Measurements from ENCODE around the gene ALOX15. TPM values are rescaled to one million over a fixed set of nuclear protein-coding genes. Genes with fewer than 3 reads are reported as not detected.
"Not testable (repeated sequence)": the region's sequence is repeated elsewhere in the genome, so short reads cannot be mapped to it uniquely, and the experiment has no call there.

Gene ALOX15
- total RNA-seq, 1 donor from 2014 or later: 1.7 TPM

DNA sequence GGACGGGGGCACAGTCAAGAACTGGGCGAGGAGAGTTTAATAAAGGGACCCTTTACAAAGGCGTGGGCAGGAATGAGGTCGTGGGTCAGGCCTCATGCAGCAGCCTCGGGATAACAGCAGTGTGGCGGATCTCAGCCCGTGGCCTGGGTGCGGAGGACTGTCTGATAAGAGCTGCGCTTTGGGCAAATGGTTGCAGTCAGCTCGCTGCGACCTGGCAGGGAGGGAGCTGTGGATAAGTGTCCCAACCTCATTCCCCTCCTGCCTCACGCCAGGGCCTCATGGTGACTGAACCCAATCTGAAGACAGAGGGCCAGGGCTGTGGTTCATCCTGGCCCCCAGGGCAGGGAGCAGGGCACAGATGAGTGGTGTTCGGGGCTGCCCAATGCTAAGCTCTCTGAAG lies 43.5 kb downstream of the ALOX15 start:
- intact Hi-C loops (cut with DNase I): no loop called here
- TF ChIP-seq, protein P1, sequence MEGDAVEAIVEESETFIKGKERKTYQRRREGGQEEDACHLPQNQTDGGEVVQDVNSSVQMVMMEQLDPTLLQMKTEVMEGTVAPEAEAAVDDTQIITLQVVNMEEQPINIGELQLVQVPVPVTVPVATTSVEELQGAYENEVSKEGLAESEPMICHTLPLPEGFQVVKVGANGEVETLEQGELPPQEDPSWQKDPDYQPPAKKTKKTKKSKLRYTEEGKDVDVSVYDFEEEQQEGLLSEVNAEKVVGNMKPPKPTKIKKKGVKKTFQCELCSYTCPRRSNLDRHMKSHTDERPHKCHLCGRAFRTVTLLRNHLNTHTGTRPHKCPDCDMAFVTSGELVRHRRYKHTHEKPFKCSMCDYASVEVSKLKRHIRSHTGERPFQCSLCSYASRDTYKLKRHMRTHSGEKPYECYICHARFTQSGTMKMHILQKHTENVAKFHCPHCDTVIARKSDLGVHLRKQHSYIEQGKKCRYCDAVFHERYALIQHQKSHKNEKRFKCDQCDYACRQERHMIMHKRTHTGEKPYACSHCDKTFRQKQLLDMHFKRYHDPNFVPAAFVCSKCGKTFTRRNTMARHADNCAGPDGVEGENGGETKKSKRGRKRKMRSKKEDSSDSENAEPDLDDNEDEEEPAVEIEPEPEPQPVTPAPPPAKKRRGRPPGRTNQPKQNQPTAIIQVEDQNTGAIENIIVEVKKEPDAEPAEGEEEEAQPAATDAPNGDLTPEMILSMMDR (IDR thresholded peaks at IDR 0.05): no peak
- Histone ChIP-seq H3K9me3 (no peaks in the 10 kb centered on the region), H3K27me3 (no peaks in the 10 kb centered on the region), H3K36me3 (no peaks in the 10 kb centered on the region), H3K27ac (peak overlapping the region; percentile 73), H3K4me3 (no peak overlapping the region), H3K4me1 (peaks cover 14% of the 10 kb centered on the region)
- no peak for ATAC-seq
- no peak for DNase-seq

DNA sequence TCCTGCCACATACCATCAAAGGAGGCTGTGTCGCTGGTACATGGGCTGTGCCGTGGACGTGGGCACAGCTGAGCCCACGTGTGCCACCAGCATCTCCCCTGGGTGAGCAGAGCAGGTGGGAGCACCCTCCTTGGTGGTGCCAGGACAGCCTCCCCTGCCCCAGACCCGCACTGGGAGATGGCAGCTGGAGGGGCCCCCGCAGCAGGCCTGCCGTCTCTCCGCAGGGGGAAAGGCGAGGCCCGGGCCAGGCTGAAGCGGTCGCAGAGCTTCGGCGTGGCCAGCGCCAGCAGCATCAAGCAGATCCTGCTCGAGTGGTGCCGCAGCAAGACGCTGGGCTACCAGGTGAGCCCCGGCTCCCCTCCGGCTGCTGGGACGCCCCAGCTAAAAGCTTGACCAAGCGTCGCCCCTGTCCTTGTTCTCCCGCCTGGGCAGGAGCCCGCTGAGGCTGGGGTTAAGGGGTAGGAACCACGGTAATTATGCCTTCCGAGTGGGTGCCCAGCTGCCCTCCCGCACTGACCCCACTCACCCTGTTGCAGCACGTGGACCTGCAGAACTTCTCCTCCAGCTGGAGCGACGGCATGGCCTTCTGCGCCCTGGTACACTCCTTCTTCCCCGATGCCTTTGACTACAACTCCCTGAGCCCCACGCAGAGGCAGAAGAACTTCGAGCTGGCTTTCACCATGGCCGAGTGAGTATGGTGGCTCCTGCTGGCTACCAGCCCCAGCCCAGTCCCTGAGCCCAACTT lies 44.7 kb downstream of the ALOX15 start:
- ATAC-seq (no peak), DNase-seq (no peak)
- intact Hi-C loops (cut with DNase I): no loop called here
- TF ChIP-seq, protein P1 (IDR thresholded peaks at IDR 0.05): no peak
- Histone ChIP-seq H3K4me3 (no peak overlapping the region), H3K27ac (no peak overlapping the region), H3K9me3 (no peaks in the 10 kb centered on the region), H3K27me3 (no peaks in the 10 kb centered on the region), H3K36me3 (no peaks in the 10 kb centered on the region), H3K4me1 (peaks cover 14% of the 10 kb centered on the region)

DNA sequence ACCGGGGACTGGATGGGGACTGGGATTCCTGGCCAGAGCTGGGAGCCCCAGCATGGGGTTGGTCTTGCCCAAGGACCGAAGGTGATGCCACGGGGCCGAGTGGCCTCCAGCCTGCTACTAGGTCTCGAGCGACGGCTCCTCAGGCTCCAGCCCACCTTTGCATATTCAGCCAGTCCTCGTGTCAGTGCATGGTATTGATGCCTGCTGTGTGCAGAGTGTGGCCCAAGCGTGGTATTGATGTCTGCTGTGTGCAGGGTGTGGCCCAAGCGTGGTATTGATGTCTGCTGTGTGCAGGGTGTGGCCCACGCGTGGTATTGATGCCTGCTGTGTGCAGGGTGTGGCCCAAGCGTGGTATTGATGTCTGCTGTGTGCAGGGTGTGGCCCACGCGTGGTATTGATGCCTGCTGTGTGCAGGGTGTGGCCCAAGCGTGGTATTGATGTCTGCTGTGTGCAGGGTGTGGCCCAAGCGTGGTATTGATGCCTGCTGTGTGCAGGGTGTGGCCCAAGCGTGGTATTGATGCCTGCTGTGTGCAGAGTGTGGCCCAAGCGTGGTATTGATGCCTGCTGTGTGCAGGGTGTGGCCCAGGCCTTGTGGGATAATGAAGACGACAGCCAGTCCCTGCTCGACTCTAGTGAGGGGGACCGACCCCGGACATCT lies 45.7 kb downstream of the ALOX15 start:
- H3K36me3 ChIP-seq; intact Hi-C loops (cut with DNase I); H3K4me3 ChIP-seq; DNase-seq; H3K9me3 ChIP-seq; H3K27ac ChIP-seq; ATAC-seq; H3K27me3 ChIP-seq: not testable (repeated sequence)
- H3K4me1 ChIP-seq: peaks cover 22% of the 10 kb centered on the region

DNA sequence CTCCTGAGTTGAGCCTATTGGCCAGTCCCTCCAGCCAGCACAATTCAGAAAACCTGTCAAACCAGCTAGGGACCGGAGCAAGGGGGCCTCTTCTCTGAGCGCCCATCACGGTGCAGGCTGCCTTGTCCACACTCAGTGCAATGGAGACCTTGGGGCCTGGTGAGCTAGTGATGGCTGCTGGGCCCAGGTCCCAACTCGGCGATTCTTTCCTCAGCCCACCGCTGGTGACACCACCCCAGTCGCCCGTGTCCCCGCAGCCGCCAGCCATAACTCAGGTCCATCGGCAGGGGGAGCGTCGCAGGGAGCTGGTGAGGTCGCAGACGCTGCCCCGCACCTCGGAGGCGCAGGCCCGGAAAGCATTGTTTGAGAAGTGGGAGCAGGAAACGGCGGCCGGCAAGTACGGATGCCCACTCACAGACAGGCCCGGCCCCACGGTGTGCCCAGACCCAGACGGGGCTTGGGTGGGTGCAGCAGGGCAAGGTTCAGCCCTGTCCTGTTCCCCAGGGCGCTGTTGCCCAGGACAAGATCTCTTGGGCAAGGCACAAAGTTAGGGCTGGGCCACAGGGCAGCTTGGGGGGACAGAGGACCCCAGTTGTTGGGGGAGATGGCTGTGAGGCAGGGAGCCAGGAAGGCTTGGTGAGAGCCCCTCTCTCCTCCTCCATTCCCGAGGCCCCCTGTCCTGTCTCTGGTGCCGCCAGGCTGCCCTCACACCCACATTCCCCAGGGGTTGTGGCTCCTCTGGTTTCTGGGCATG lies 46.4 kb downstream of the ALOX15 start:
- Histone ChIP-seq H3K27me3 (no peaks in the 10 kb centered on the region), H3K4me1 (peaks cover 18% of the 10 kb centered on the region), H3K36me3 (no peaks in the 10 kb centered on the region), H3K9me3 (no peaks in the 10 kb centered on the region), H3K4me3 (peak overlapping the region; percentile 10), H3K27ac (no peak overlapping the region)
- DNase-seq (peak; percentile 81), ATAC-seq (peak; percentile 71)
- intact Hi-C loops (cut with DNase I): no loop called here
- TF ChIP-seq, protein P1 (IDR thresholded peaks at IDR 0.05): peak; percentile 50

DNA sequence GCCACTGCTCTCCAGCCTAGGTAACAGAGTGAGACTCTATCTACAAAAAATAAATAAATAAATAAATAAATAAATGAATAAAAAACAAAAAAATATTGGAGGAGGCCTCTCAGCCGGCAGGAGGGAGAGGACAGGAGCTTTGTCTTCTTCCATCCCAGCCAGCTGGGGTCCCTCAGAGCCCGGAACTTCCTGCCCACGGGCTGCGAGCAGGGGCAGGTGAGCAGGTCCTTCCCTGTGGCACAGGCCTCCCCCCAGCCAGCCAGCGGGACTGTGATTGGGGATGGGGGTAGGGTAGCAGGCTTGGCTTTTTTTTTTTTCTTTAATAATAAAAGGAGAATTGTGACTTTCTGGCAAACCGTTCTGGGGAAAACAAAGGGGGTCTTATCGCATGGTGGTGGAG lies 47.1 kb downstream of the ALOX15 start:
- Histone ChIP-seq H3K27me3 (no peaks in the 10 kb centered on the region), H3K36me3 (no peaks in the 10 kb centered on the region), H3K4me3 (no peak overlapping the region), H3K4me1 (peaks cover 18% of the 10 kb centered on the region), H3K9me3 (no peaks in the 10 kb centered on the region), H3K27ac (no peak overlapping the region)
- no peak for ATAC-seq
- TF ChIP-seq, protein P1 (IDR thresholded peaks at IDR 0.05): no peak
- intact Hi-C loops (cut with DNase I): no loop called here
- DNase-seq: no peak

DNA sequence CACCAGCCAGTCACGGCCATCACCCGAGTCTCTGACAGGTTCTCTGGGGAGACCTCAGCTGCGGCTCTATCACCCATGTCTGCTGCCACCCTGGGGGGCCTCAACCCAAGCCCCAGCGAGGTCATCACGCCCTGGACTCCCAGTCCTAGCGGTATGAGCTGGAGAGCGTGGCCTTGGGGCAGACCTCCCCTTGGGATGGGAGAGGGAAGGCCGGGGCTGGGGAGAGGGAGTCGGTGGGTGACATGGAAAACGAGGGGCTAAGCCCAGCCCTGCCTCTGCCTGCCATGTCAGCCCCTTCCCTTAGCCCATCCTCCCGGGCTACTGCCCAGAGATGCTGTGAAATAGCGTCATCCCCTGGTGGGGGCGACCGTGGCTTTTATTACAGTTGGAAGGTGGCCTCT lies 48.5 kb downstream of the ALOX15 start:
- no peaks in the 10 kb centered on the region for H3K36me3 ChIP-seq
- H3K4me3 ChIP-seq: no peak overlapping the region
- TF ChIP-seq, protein P1 (IDR thresholded peaks at IDR 0.05): no peak
- peaks cover 14% of the 10 kb centered on the region for H3K4me1 ChIP-seq
- DNase-seq: no peak
- intact Hi-C loops (cut with DNase I): no loop called here
- H3K27me3 ChIP-seq: no peaks in the 10 kb centered on the region
- no peak for ATAC-seq
- H3K27ac ChIP-seq: no peak overlapping the region
- no peaks in the 10 kb centered on the region for H3K9me3 ChIP-seq

Data from upper lobe of right lung (tissue), 1 donor.